Measurements from ENCODE around the gene CYP4B1.
"Not testable (repeated sequence)": the region's sequence is repeated elsewhere in the genome, so short reads cannot be mapped to it uniquely, and the experiment has no call there.

CYP4B1 gene
- total RNA-seq = 0 to 0.24 reads per million in 2 donors

GRCh38 chr1:46798810-46799209, at the start of gene CYP4B1:
TSS of gene CYP4B1 (plus strand) at chr1:46799046. CDS start at chr1:46799082, 36 bp downstream.
- DNase-seq = no peak

GRCh38 chr1:46749404-46749803, 49.4 kb upstream of the CYP4B1 start:
- no peak for DNase-seq

GRCh38 chr1:46749921-46750404, 48.9 kb upstream of the CYP4B1 start:
- DNase-seq = no peak

- no peak for DNase-seq
These were observed 44.9 kb upstream of the CYP4B1 start for GRCh38 chr1:46753985-46754384.

GRCh38 chr1:46754707-46755106, 44.1 kb upstream of the CYP4B1 start:
- not testable (repeated sequence) for DNase-seq

GRCh38 chr1:46755121-46755520, 43.7 kb upstream of the CYP4B1 start:
- no peak for DNase-seq

GRCh38 chr1:46757247-46757955, 41.4 kb upstream of the CYP4B1 start:
- DNase-seq = no peak

- DNase-seq = no peak
These were observed 40.8 kb upstream of the CYP4B1 start for GRCh38 chr1:46757956-46758528.

- DNase-seq = no peak
These were observed 38.2 kb upstream of the CYP4B1 start for GRCh38 chr1:46760558-46761166.

GRCh38 chr1:46761740-46762139, 37.1 kb upstream of the CYP4B1 start:
- no peak for DNase-seq

GRCh38 chr1:46764402-46764801, 34.4 kb upstream of the CYP4B1 start:
- no peak for DNase-seq

- DNase-seq = no peak
These were observed 31.1 kb upstream of the CYP4B1 start for GRCh38 chr1:46767649-46768282.

GRCh38 chr1:46768445-46768844, 30.4 kb upstream of the CYP4B1 start:
- no peak for DNase-seq

- no peak for DNase-seq
These were observed 29.7 kb upstream of the CYP4B1 start for GRCh38 chr1:46769028-46769740.

GRCh38 chr1:46770541-46770940, 28.3 kb upstream of the CYP4B1 start:
- no peak for DNase-seq

- no peak for DNase-seq
These were observed 26.3 kb upstream of the CYP4B1 start for GRCh38 chr1:46772571-46772970.

- DNase-seq = no peak
These were observed 24.5 kb upstream of the CYP4B1 start for GRCh38 chr1:46774297-46774696.

GRCh38 chr1:46778456-46778855, 20.4 kb upstream of the CYP4B1 start:
- DNase-seq = not testable (repeated sequence)

GRCh38 chr1:46784666-46785065, 14.2 kb upstream of the CYP4B1 start:
- DNase-seq = no peak

GRCh38 chr1:46788634-46789033, 10.2 kb upstream of the CYP4B1 start:
- not testable (repeated sequence) for DNase-seq

GRCh38 chr1:46790446-46791101, 8.3 kb upstream of the CYP4B1 start:
- DNase-seq = no peak

GRCh38 chr1:46793126-46793525, 5.7 kb upstream of the CYP4B1 start:
- no peak for DNase-seq

Measured in T-helper 9 cell (primary cell).